ENCODE measurements around the gene CCNG2. TPM values are rescaled to one million over a fixed set of nuclear protein-coding genes. Genes with fewer than 3 reads are reported as not detected.

CCNG2 gene
- total RNA-seq, 1 donor from 2014 or later: 94.2 TPM

DNA sequence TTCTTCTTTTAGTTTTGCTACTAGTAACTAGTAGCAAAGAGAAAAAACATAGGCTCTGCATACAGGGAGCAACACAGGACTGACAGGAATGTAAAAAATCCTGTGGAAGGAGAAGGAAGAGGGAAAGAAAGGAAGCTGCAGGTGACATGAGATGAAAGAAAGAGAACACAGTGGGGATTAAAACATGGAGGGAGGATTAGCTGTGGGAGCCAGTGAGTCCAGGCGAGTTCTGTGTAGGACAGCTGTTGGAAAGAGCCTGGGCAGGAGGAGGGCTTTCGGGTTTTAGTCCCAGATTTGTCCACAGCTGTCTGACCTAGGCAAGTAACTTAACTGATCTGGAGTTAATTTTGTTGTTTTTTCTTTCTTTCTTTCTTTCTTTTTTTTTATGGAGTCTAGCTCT is 21.6 kb downstream of the CCNG2 start:
- peak; percentile 88 for DNase-seq

- no peak for DNase-seq
Measured at GRCh38 chr4:77179519-77179918, 22.5 kb downstream of the CCNG2 start.

GRCh38 chr4:77181720-77182119 is 24.7 kb downstream of the CCNG2 start:
- DNase-seq: no peak

DNA sequence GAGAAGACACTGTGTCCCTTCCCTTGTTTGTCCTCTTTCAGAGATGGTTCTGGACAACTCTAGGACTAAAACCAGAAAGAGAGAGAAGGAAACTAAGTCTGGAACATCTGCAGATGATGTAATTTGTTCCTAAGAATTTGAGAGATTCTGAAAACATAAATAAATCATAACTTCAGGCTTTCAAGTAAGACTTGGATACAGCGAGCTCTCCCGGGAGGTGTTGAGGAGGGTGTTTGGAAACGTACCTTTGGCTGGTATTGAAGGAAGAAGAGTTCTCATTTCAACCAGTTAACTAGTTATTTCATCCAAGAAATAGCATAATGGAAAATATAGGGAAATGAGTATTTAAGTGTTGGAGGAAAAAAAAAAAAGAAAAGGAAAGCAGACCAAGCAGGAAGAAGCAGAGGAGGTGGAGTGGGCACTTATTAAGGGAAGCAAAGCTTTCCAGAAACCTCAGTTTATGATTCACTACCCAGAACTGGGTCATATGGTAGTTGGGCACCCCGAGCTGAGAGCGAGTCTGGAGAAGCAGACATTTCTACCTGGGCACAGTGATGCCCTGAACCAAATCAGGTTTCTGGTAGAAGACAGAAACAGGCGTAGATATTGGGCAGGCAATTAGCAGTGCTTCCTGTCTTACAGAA is 26.9 kb downstream of the CCNG2 start:
- DNase-seq: no peak

GRCh38 chr4:77184974-77185373 is 28.0 kb downstream of the CCNG2 start:
- no peak for DNase-seq

- no peak for DNase-seq
Measured at GRCh38 chr4:77185686-77186085, 28.7 kb downstream of the CCNG2 start.

GRCh38 chr4:77187322-77187721 is 30.3 kb downstream of the CCNG2 start:
- peak; percentile 86 for DNase-seq

- DNase-seq: no peak
Measured at GRCh38 chr4:77188498-77189220, 31.7 kb downstream of the CCNG2 start.

DNA sequence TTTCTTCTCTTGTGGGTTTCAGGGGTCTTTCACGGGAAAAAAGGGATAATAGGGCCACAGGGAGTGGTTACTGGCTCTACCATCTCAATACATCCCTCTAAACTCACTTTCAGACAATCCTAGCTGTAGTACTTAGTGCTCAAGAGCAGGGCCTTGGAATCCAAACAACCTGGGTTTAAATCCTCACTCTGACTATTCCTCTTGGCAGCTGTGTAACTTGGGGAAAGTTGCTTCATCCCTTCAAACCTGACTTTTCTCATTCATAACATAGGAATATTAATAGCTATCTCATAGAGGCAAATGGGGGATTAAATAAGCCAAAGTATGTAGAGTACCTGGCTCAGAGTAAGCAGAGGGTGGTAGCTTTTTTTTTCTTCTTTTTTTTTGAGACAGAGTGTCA is 32.4 kb downstream of the CCNG2 start:
- DNase-seq: no peak

GRCh38 chr4:77190053-77190452 is 33.0 kb downstream of the CCNG2 start:
- no peak for DNase-seq

DNA sequence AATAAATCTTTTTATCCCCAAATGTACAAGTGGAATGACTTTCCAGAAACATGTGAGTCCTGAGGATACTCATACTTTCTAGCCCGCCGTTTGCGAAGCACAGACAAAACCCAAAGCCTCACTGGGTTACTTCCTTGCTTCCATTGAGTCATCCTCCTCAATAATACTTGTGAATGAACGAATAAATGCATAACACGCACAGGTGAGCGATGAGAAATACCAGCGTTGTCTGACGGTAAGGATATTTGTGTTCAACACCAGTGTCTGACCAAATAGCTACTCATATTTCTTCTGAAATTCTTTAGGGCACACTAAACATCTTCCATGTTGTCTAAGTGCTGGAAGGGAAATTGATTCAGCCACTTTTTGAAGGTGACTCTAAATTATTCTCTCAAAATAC is 36.0 kb downstream of the CCNG2 start:
- no peak for DNase-seq

DNA sequence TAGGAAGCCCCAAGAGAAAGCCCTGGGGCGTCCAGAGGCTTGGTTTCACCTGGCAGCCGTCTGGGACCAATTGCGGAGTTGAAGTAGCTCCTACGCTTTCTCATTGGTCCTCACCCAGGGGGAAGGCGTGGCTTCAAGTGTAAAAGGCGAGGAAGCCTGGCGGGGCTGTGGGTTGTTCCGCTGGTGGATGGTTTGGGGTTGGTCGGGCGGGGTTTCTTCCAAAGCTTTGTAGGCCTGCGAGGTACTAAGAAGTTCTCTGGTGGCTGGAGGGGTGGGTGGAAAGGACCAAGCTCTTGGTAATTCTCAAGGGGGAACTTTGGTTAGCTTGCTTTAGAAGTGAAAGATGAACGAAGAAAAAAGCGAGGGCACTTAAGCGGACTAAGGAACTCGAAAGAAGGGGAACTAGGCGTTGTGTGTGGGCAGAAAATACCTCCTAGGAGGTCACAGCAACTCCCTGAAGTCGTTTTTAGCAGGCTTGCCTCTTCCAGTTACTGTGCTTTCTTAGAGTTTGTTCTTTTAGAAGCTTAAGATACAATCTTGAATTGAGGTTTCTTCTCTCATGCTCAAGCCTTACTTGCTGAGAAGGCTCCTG is 36.6 kb downstream of the CCNG2 start:
- no peak for DNase-seq

GRCh38 chr4:77194366-77194765 is 37.4 kb downstream of the CCNG2 start:
- no peak for DNase-seq

DNA sequence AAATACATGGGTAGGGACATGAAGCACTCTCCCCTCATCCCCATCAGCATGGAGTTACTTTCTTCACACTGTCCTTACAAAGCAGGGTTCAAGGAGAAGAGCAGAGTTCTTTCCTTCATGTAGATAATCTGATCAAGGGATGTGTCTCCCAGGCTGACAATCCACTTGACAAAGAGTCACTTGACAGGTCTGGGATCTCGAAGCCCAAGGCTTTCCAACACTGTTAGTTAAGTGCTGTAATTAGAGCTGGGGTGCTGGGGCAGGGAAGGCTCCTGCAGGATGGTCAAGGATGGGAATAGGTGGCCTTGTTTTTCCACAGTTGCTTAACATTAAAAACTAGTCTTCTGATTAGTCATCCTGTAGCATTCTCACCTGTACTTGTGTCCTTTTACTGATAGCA is 38.0 kb downstream of the CCNG2 start:
- DNase-seq: no peak

DNA sequence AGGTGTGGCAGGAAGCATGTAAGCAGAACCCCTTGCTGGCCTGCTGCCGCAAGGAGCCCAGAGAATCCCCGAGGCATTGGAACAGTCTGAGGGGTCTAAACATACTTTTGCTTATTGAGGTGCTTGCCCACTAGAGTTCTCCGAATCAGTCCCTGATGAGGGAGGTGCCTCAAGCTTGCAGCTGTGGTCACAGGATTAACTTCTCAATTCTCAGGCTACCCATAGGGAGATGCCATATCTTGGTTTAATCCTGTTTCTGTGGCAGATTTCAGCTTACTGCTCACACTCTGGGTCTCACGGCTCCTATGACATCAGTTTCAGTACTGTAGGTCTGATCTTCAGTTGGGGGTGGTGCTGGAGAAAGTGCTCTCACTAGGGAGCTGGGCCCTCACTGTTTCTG is 39.9 kb downstream of the CCNG2 start:
- DNase-seq: peak; percentile 86

DNA sequence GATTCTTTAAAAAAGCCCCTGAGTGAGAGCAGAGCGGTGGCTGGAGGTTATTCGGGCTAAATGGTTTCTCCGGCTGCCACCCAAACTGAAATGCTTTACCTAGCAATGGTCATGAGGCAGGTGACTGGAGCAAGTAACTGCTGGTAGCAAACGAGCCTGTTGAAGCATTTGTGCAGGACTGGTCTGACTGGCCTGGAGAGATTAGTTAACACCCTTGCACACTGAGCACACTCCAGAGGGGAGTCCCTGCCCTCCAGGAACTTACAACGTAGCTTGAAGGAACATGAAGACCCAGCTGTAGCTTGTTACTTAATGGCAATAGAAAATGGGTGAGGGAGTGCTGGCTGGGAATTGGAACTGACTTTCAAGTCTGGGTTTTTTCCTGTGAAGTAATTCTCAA is 40.4 kb downstream of the CCNG2 start:
- no peak for DNase-seq

GRCh38 chr4:77197831-77198230 is 40.8 kb downstream of the CCNG2 start:
- DNase-seq: no peak

DNA sequence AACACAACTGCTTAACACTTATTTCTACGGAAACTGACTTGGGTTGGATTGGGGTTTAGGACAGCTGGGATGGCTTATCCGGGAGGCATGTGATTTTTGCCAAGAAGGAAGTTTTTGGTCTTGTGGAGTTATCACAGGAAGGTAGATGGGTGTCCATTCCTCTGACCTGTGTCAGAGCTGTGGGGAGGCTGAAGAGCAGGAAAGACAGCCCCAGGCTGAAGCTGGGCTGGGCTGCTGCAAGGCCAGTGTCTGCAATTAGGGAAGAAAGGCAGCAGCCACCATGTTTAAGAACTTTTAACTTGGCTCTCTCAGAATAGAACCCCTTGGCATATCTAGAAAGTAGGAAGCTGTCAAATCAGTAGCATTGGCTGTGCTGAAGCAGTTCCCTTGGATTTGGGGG is 42.3 kb downstream of the CCNG2 start:
- no peak for DNase-seq

GRCh38 chr4:77199701-77200100 is 42.7 kb downstream of the CCNG2 start:
- no peak for DNase-seq

- DNase-seq: no peak
Measured at GRCh38 chr4:77201343-77201742, 44.3 kb downstream of the CCNG2 start.

DNA sequence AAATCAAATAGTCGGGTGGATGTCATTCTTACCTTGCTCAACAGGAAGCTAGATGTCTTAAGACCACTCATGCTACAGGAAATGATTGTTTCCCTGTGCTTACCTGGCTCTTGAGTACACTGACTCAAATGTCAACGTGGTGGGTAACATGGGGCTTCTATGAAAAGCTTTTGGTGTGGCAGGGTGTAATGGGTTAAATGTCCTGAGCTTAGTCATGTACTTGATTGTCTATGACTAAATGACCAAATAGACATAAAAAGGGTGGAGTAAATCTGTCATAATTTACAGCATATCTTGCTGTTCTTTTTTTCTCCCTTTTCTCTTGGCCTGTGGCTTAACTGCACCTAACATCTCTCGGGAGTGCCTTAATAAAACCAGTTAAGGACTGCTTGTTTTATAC is 44.9 kb downstream of the CCNG2 start:
- DNase-seq: no peak

DNA sequence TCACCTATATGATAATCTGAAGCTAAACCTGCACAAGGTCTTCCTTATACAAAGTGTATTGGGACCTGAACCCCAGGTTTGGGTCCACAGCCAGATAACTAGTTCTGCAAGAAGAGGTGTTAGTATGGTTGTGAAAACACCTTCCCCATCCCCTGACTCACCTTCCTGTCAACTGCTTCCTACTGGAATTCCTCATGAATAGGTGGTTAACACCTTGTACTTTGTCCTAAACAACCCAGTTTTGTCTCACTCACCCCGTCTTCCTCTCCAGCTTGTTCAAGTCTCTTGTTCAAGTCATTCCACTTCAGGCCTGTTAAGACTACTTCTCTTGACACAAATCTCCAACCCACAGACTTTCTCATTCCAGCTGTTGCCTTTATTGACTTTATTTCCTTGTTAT is 45.5 kb downstream of the CCNG2 start:
- no peak for DNase-seq

GRCh38 chr4:77203380-77204197 is 46.6 kb downstream of the CCNG2 start:
- peak; percentile 95 for DNase-seq

Data from tongue (tissue), 2 donors.